ENCODE data around the gene CNTNAP4.

DNA sequence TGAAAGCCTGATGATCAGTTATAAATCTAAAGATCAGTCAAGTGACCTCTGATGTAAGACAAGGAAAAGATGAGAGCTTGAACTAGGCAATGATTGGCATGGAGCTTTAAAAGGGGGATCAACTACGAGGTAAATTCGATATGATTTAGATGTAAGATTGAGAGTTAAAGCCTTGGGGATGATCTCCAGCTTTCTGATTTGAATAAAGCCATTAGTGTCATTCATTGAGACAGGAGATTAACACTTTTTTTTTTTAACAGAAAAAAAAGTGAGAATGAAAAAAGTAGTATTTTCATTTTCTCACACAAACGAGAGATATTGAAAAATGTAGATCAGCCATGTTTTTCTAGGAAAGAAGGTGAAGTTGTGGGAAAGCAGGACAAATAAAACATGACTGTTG lies 225.4 kb downstream of the CNTNAP4 start:
- TF ChIP-seq YY1 (IDR thresholded peaks at IDR 0.05) (no peak), MAX (IDR thresholded peaks at IDR 0.05) (no peak), JUND (IDR thresholded peaks at IDR 0.05) (no peak), TAF1 (conservative IDR thresholded peaks at IDR 0.05) (no peak), ZBTB33 (IDR thresholded peaks at IDR 0.05) (no peak), ATF3 (IDR thresholded peaks at IDR 0.05) (no peak)
- TF ChIP-seq, protein P1, sequence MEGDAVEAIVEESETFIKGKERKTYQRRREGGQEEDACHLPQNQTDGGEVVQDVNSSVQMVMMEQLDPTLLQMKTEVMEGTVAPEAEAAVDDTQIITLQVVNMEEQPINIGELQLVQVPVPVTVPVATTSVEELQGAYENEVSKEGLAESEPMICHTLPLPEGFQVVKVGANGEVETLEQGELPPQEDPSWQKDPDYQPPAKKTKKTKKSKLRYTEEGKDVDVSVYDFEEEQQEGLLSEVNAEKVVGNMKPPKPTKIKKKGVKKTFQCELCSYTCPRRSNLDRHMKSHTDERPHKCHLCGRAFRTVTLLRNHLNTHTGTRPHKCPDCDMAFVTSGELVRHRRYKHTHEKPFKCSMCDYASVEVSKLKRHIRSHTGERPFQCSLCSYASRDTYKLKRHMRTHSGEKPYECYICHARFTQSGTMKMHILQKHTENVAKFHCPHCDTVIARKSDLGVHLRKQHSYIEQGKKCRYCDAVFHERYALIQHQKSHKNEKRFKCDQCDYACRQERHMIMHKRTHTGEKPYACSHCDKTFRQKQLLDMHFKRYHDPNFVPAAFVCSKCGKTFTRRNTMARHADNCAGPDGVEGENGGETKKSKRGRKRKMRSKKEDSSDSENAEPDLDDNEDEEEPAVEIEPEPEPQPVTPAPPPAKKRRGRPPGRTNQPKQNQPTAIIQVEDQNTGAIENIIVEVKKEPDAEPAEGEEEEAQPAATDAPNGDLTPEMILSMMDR (IDR thresholded peaks at IDR 0.05; ENCODE audit: low read depth, low read length, missing input control), result no peak

Measured in liver (tissue), 3 donors.